Retina (tissue), 1 donor: ENCODE results near the gene C16orf54.
"Not testable (repeated sequence)": the region's sequence is repeated elsewhere in the genome, so short reads cannot be mapped to it uniquely, and the experiment has no call there.

Experiments
- DNase-seq: peaks from one replicate; pipeline ENCODE4 v3.0.0-alpha.2; 2016

C16orf54 gene

GRCh38 chr16:29705030-29705429 is 40.8 kb downstream of the C16orf54 start:
- DNase-seq, result no peak

- no peak for DNase-seq
Observed at GRCh38 chr16:29702269-29702668, 43.5 kb downstream of the C16orf54 start.

GRCh38 chr16:29701214-29701555 is 44.6 kb downstream of the C16orf54 start:
- DNase-seq, result no peak

GRCh38 chr16:29700253-29700987 is 45.4 kb downstream of the C16orf54 start:
- DNase-seq, result peak; percentile 70

GRCh38 chr16:29699324-29700219 is 46.2 kb downstream of the C16orf54 start:
- DNase-seq, result no peak

GRCh38 chr16:29698484-29699323 is 47.1 kb downstream of the C16orf54 start:
- DNase-seq, result no peak

GRCh38 chr16:29698042-29698441 is 47.7 kb downstream of the C16orf54 start:
- DNase-seq, result no peak

- DNase-seq, result no peak
Observed at GRCh38 chr16:29697391-29697790, 48.4 kb downstream of the C16orf54 start.

GRCh38 chr16:29696881-29697331 is 48.9 kb downstream of the C16orf54 start:
- no peak for DNase-seq

- not testable (repeated sequence) for DNase-seq
Observed at GRCh38 chr16:29695675-29696074, 50.1 kb downstream of the C16orf54 start.

- no peak for DNase-seq
Observed at GRCh38 chr16:29694384-29695195, 51.2 kb downstream of the C16orf54 start.

GRCh38 chr16:29692606-29693005 is 53.2 kb downstream of the C16orf54 start:
- DNase-seq, result not testable (repeated sequence)
